ENCODE results near the gene PSMB1. TPM values are rescaled to one million over a fixed set of nuclear protein-coding genes. Genes with fewer than 3 reads are reported as not detected.

The PSMB1 gene
- total and polyA plus RNA-seq, 2 donors (not counting 3 experiments of a cell fraction or from before 2014, with no cell fraction given), result 198 to 560 TPM

GRCh38 chr6:170532867-170533488 is 20.1 kb downstream of the PSMB1 start:
- FAIRE-seq, result no peak
- BruUV-seq (replicated peaks), result no TSS peak
- Histone ChIP-seq H3K4me2 (ENCODE audit: insufficient read depth, low read length) (no peak overlapping the region), H2AFZ (ENCODE audit: low read depth, low read length) (no peak overlapping the region), H3K79me2 (ENCODE audit: control insufficient read depth, insufficient read depth, low read length) (no peaks in the 10 kb centered on the region), H3K4me3 (replicated peaks in 1 of 3; ENCODE audit: insufficient read depth in 1 of 3, low read depth in 1 of 3, low read length in 3 of 3) (no peak overlapping the region), H3K27me3 (ENCODE audit: control insufficient read depth in 2 of 2, insufficient read depth in 2 of 2, low read length in 2 of 2) (no peaks in the 10 kb centered on the region), H3K4me1 (ENCODE audit: control insufficient read depth, extremely low read depth, insufficient read depth, low read length) (no peaks in the 10 kb centered on the region), H3K9ac (replicated peaks; ENCODE audit: extremely low read depth, insufficient read depth, low read length) (no peak overlapping the region), H3K27ac (ENCODE audit: insufficient read depth, low read depth, low read length) (no peak overlapping the region), H4K20me1 (replicated peaks; ENCODE audit: control insufficient read depth, extremely low read depth, insufficient read depth, low read length) (no peaks in the 10 kb centered on the region), H3K36me3 (ENCODE audit: control insufficient read depth in 2 of 2, extremely low read depth in 1 of 2, insufficient read depth in 2 of 2, low read length in 2 of 2) (peaks cover 25 to 32% of the 10 kb centered on the region in 2 experiments), H3K9me1 (replicated peaks; ENCODE audit: control insufficient read depth, extremely low read depth, insufficient read depth, low read length) (no peaks in the 10 kb centered on the region), H3K9me3 (replicated peaks; ENCODE audit: control insufficient read depth, insufficient read depth, low read length) (no peaks in the 10 kb centered on the region)
- intact Hi-C loops (cut with micrococcal nuclease) (no loop called here), dilution Hi-C loops (cut with MboI; ENCODE audit: extremely low pct_ligation_motif_present, low sequenced_read_pairs) (no loop called here)
- CTCF ChIA-PET, result interaction anchor here (1.3 to 2.2 kb wide), 2 partner anchors 701 to 742 kb away, joined by 3 to 11 read pairs; no protein-coding TSS in a partner anchor
- POLR2A ChIA-PET, result no interaction called here
- DNase-seq (ENCODE audit: low read depth, low spot score), result no peak
- no peak for TF ChIP-seq MAX (IDR thresholded peaks at IDR 0.05; ENCODE audit: insufficient read depth, insufficient read length)
- no peak for TF ChIP-seq GATA2 (IDR thresholded peaks at IDR 0.05; ENCODE audit: insufficient read depth, insufficient read length, low read depth, low read length)
- TF ChIP-seq JUN (IDR thresholded peaks at IDR 0.05; ENCODE audit: borderline replicate concordance, insufficient read depth, insufficient read length, low read depth), result no peak
- TF ChIP-seq EZH2 (IDR thresholded peaks at IDR 0.05; ENCODE audit: borderline replicate concordance, low read depth, low read length, severe bottlenecking), result no peak
- no peak for TF ChIP-seq FOS (IDR thresholded peaks at IDR 0.05; ENCODE audit: borderline replicate concordance, insufficient read depth, low read length)
- no peak for TF ChIP-seq MYC (IDR thresholded peaks at IDR 0.05; ENCODE audit: low read depth, low read length)
- TF ChIP-seq CTCF (IDR thresholded peaks at IDR 0.05; ENCODE audit: extremely low read depth in 1 of 2, insufficient read depth in 1 of 2, low read depth in 1 of 2, low read length in 2 of 2), result no peak
- no peak for TF ChIP-seq POLR2A (IDR thresholded peaks at IDR 0.05; ENCODE audit: low read depth, low read length)
- TF ChIP-seq POLR2AphosphoS5 (IDR thresholded peaks at IDR 0.05; ENCODE audit: insufficient read depth, low read depth, low read length), result no peak
